B cell (primary cell): ENCODE results near the gene IGF2BP1. TPM values are rescaled to one million over a fixed set of nuclear protein-coding genes. Genes with fewer than 3 reads are reported as not detected.

Experiments used
- ATAC-seq: fragments of 200-7000 bp; cut with Tn5 transposase; one replicate; pipeline ENCODE4 v1.10.0; 2021; ENCODE audit warnings: low read depth, mild to moderate bottlenecking, moderate number of reproducible peaks, moderate library complexity
- CTCF ChIA-PET: fragments of 350-600 bp; sonication (Branson Sonifier 250); formaldehyde crosslinking; loops from one replicate; lab custom pipeline; 2021; ENCODE audit warnings: antibody characterized with exemption, inconsistent platforms; lab: Charles Lee
- POLR2A ChIA-PET: fragments of 350-600 bp; sonication (Branson Sonifier 250); formaldehyde crosslinking; loops from one replicate; lab custom pipeline; 2021; ENCODE audit warnings: antibody characterized with exemption; lab: Charles Lee
- DNase-seq: peaks from one replicate; pipeline ENCODE4 v3.0.0; 2013
- H2AFZ ChIP-seq: 2 replicates; pipeline ENCODE4 v1.6.1; 2012; ENCODE audit warnings: mild to moderate bottlenecking, low read depth, low read length; ENCODE audit not compliant: insufficient read depth, poor library complexity, severe bottlenecking
- H3K27ac ChIP-seq, 2 donors: 1 replicate in 1 of 2; 2 replicates in 1 of 2; pipeline ENCODE4 v1.5.1; 2012 to 2013; ENCODE audit warnings: low read length in 2 of 2, mild to moderate bottlenecking in 2 of 2, moderate library complexity in 1 of 2
- H3K27me3 ChIP-seq, 4 experiments: fragments of 200-600 bp in 1 of 4; sonication (generic) in 1 of 4; replicated peaks in 1 of 4; 1 replicate in 2 of 4; 2 replicates in 2 of 4; pipeline versions ENCODE4 v1.6.1 to v1.7.0; 2013 to 2016; ENCODE audit warnings: low read length in 3 of 4, mild to moderate bottlenecking in 2 of 4, mixed read lengths in 1 of 4, moderate library complexity in 1 of 4; ENCODE audit not compliant: insufficient read depth in 4 of 4, control insufficient read depth in 3 of 4; ENCODE audit errors: control extremely low read depth in 1 of 4
- H3K36me3 ChIP-seq, 2 experiments: replicated peaks in 1 of 2; 1 replicate in 1 of 2; 2 replicates in 1 of 2; pipeline versions ENCODE4 v1.6.1 to v1.7.1; 2013; ENCODE audit warnings: low read length in 1 of 2; ENCODE audit not compliant: insufficient read depth in 2 of 2, control insufficient read depth in 1 of 2; ENCODE audit errors: control extremely low read depth in 1 of 2, extremely low read depth in 1 of 2
- H3K4me1 ChIP-seq, 2 donors: fragments of 200-600 bp in 1 of 2; sonication (generic) in 1 of 2; 1 replicate in 1 of 2; 2 replicates in 1 of 2; pipeline versions ENCODE4 v1.5.1 to v1.6.1; 2013 to 2017; ENCODE audit warnings: low read length in 2 of 2; ENCODE audit not compliant: control insufficient read depth in 2 of 2, insufficient read depth in 2 of 2
- H3K4me2 ChIP-seq: replicated peaks from 2 replicates; pipeline ENCODE3; 2012; ENCODE audit warnings: mild to moderate bottlenecking, low read depth, low read length; ENCODE audit not compliant: poor library complexity, severe bottlenecking
- H3K4me3 ChIP-seq, 5 experiments: fragments of 200-600 bp in 1 of 5; sonication (generic) in 1 of 5; 1 replicate in 3 of 5; 2 replicates in 2 of 5; pipeline versions ENCODE4 v1.5.1 to v1.7.0; 2011 to 2016; ENCODE audit warnings: low read length in 4 of 5, mild to moderate bottlenecking in 4 of 5, low read depth in 2 of 5, control low read depth in 1 of 5, moderate library complexity in 1 of 5; ENCODE audit not compliant: insufficient read depth in 1 of 5; ENCODE audit errors: control extremely low read depth in 1 of 5, extremely low read depth in 1 of 5
- H3K79me2 ChIP-seq: fragments of 200-600 bp; sonication (generic); one replicate; pipeline ENCODE4 v1.6.0; 2016; ENCODE audit warnings: low read length; ENCODE audit not compliant: control insufficient read depth, insufficient read depth
- H3K9ac ChIP-seq: fragments of 200-600 bp; sonication (generic); 2 replicates; pipeline ENCODE4 v1.6.1; 2017; ENCODE audit warnings: mild to moderate bottlenecking, low read length, moderate library complexity
- H3K9me3 ChIP-seq, 3 donors: one replicate each; pipeline versions ENCODE4 v1.6.1 to v1.7.1; 2013; ENCODE audit warnings: low read length in 2 of 3; ENCODE audit not compliant: control insufficient read depth in 2 of 3, insufficient read depth in 1 of 3; ENCODE audit errors: control extremely low read depth in 1 of 3
- H4K20me1 ChIP-seq: 2 replicates; pipeline ENCODE4 v1.6.0; 2012; ENCODE audit warnings: mild to moderate bottlenecking, low read length; ENCODE audit not compliant: insufficient read depth, control insufficient read depth, poor library complexity, severe bottlenecking
- H3K27ac Mint-ChIP-seq: one replicate; pipeline ENCODE4 v1.8.0; 2021; ENCODE audit warnings: mixed read lengths
- H3K27me3 Mint-ChIP-seq: one replicate; pipeline ENCODE4 v1.8.0; 2021; ENCODE audit warnings: mixed read lengths
- H3K4me1 Mint-ChIP-seq: one replicate; pipeline ENCODE4 v1.8.0; 2021; ENCODE audit warnings: mixed read lengths
- H3K4me3 Mint-ChIP-seq: one replicate; pipeline ENCODE4 v1.8.0; 2021; ENCODE audit warnings: mixed read lengths
- H3K9me3 Mint-ChIP-seq: one replicate; pipeline ENCODE4 v1.8.0; 2022; ENCODE audit warnings: mixed read lengths; ENCODE audit not compliant: insufficient read depth
- EZH2 ChIP-seq: IDR thresholded peaks from 2 replicates; pipeline ENCODE4 v1.6.1; 2012; ENCODE audit warnings: borderline replicate concordance, low read depth, mild to moderate bottlenecking, moderate library complexity, low read length; ENCODE audit not compliant: insufficient read depth, poor library complexity, severe bottlenecking
- WGBS: methylation state at CpG from one replicate; pipeline ENCODE4 v1.1.5; 2013; ENCODE audit warnings: missing lambda C conversion rate; ENCODE audit not compliant: insufficient coverage; 5-methylcytosine and 5-hydroxymethylcytosine counted together
- intact Hi-C: fragments of 100-400 bp; cut with micrococcal nuclease; formaldehyde crosslinking; loops from one replicate; pipeline ENCODE4 v1.10.0; 2022
- polyA plus RNA-seq: library from polyadenylated mRNA; depleted of rRNA; stranded (reverse); fragments of >200 nt; gene quantifications from 2 replicates; pipeline ENCODE4 v1.2.3, GENCODE V29; 2012
- total RNA-seq, 2 donors: library from RNA; stranded (reverse); fragments of 120-200 nt in 1 of 2; gene quantifications; 1 replicate in 1 of 2; 2 replicates in 1 of 2; pipeline versions ENCODE4 v1.2.3 to v1.2.4, GENCODE V29; 2013 to 2022
- TF ChIP-seq, protein P1 (sequence below): fragments of 200-600 bp; IDR thresholded peaks from one replicate; pipeline ENCODE4 v1.8.0; 2022; ENCODE audit warnings: antibody characterized with exemption, mild to moderate bottlenecking

IGF2BP1 gene
- total and polyA plus RNA-seq, 2 donors (not counting 1 experiment from before 2014, with no cell fraction given) = not detected

DNA sequence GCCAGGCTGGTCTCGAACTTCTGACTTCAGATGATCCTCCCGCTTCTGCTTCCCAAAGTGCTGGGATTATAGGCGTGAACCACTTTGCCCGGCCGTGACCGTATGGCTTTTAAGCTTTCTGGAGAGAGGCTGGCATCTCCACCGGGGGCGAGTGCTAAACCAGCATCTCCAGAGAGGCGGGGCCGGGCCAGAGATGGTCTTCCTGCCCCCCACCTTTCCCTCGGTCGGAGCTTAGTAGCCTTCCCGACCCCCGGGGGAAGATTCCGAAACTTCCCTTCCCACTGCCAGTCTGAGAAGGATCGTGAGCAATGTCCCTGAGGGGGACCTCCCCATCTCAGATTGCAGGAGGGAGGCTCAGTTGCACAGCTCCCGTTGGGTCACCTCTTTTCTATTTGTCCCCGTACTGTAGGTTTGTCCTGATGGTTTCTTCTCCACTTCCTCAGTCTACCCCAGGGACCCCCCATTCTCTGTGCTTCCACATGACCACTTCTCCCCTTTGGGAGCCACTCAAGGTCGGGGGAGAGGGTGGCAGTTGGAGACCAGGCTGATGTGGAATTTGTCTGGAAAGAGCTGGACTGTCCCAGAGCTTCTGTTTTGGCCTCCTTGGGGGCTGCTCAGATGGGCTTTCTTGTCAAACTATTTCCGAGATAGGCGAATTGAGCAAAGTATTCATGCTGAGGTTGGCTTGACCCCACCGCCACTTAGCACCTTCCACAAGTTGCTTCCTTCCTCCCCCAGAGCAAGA, 18.2 kb downstream of the IGF2BP1 start:
- Mint-ChIP-seq H3K9me3 (no peaks in the 10 kb centered on the region), H3K4me1 (peaks cover 3% of the 10 kb centered on the region), H3K27me3 (peaks cover 47% of the 10 kb centered on the region), H3K27ac (no peak overlapping the region), H3K4me3 (no peak overlapping the region)
- WGBS = 88% methylated on average over 19 of the region's 22 CpGs
- H3K4me2 ChIP-seq = no peak overlapping the region
- peaks cover 0 to 5% of the 10 kb centered on the region in 2 donors for H3K4me1 ChIP-seq
- H3K9ac ChIP-seq = no peak overlapping the region
- no peaks in the 10 kb centered on the region for H3K36me3 ChIP-seq
- ChIA-PET POLR2A (no interaction called here), CTCF (no interaction called here)
- intact Hi-C loops = no loop called here
- H3K27ac ChIP-seq = no peak overlapping the region
- peaks cover 0 to 2% (median 0%) of the 10 kb centered on the region in 3 donors for H3K9me3 ChIP-seq
- no peak overlapping the region for H2AFZ ChIP-seq
- no peak for DNase-seq
- H3K27me3 ChIP-seq = peaks cover 0 to 41% (median 10%) of the 10 kb centered on the region in 4 experiments
- TF ChIP-seq EZH2 = no peak
- TF ChIP-seq, protein P1, sequence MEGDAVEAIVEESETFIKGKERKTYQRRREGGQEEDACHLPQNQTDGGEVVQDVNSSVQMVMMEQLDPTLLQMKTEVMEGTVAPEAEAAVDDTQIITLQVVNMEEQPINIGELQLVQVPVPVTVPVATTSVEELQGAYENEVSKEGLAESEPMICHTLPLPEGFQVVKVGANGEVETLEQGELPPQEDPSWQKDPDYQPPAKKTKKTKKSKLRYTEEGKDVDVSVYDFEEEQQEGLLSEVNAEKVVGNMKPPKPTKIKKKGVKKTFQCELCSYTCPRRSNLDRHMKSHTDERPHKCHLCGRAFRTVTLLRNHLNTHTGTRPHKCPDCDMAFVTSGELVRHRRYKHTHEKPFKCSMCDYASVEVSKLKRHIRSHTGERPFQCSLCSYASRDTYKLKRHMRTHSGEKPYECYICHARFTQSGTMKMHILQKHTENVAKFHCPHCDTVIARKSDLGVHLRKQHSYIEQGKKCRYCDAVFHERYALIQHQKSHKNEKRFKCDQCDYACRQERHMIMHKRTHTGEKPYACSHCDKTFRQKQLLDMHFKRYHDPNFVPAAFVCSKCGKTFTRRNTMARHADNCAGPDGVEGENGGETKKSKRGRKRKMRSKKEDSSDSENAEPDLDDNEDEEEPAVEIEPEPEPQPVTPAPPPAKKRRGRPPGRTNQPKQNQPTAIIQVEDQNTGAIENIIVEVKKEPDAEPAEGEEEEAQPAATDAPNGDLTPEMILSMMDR = no peak
- H3K4me3 ChIP-seq = no peak overlapping the region
- no peaks in the 10 kb centered on the region for H3K79me2 ChIP-seq
- no peak for ATAC-seq
- no peaks in the 10 kb centered on the region for H4K20me1 ChIP-seq
